Stimulated activated CD8-positive, alpha-beta memory T cell treated with anti-CD3 and anti-CD28 coated beads, Interleukin-4, amount 100 ng/mL, for 48 hours (primary cell): ENCODE results near the gene ZMYM2.
"Not testable (repeated sequence)": the region's sequence is repeated elsewhere in the genome, so short reads cannot be mapped to it uniquely, and the experiment has no call there.

ENCODE experiments used
- DNase-seq: peaks from one replicate; pipeline ENCODE4 v3.0.0-alpha.2; 2020

The ZMYM2 gene

GRCh38 chr13:19958155-19959111, at the start of gene ZMYM2:
ZMYM2 (plus strand) TSS chr13:19958727; CDS start chr13:19993073, 34,346 bp downstream.
- peak; percentile 98 for DNase-seq

GRCh38 chr13:19910336-19911072, 48.0 kb upstream of the ZMYM2 start:
- DNase-seq = no peak

DNA sequence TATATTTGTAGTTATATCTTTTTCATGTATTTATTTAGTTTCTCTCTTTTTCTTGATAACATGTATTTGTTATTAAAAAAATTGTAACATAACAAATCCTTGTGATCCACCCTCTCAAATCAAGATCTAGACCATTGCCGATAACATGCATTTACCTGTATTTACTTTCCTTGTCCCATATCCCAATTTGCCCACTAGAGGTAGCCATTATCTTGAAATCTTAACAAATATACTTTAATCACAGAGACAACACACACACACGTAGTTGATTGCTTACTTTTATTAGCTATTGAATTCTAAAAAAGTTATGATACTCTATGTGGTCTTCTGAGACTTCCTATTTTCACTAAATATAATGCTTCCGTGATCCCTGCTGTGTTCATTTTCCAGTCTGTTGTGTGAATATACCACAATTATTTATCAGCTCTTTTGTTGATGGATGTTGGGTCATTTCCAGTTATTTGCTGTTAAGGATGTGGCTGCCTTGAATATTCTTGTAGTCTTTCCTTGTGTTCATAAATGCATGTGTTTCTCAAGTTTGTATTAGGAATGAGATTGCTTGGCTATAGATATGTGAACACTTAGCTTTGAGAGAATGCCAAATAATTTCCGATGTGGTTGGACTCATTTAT, 31.3 kb upstream of the ZMYM2 start:
- DNase-seq = no peak

DNA sequence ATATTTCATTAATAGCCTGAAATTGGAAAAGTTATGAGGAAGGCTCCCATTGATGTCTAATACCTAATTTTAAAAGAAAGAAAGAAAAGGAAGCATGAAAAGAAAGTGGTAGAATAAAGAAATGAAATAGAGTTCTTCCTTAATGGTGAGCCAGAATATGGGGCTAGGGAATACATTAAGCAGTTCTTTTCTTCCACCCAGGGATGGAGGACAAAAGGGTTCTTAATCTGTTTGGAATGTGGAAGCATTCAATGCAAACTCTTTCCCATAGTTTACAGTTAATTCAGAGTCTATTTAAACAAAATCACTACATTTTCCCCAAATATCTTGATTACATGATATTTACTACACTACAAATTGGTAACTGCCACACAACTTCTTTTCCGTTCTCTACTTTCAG, 18.4 kb upstream of the ZMYM2 start:
- no peak for DNase-seq

DNA sequence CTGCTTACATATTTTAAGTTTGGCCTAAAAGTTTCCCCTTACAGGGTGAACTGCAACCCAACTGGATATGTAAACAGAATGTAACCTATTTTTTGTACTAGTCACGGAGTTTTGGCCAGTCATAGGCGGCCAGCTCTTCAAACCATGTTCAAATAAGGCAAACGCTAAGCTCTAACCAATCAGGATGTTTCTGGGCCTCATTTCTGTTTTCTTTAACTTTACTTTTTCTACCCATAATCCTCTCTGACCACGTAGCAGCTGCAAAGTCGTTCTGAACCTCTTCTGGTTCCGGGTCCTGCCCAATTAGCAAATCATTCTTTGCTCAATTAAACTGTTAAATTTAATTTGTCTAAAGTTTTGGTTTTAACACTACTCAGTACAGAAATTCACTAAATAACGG, 8.2 kb upstream of the ZMYM2 start:
- no peak for DNase-seq

DNA sequence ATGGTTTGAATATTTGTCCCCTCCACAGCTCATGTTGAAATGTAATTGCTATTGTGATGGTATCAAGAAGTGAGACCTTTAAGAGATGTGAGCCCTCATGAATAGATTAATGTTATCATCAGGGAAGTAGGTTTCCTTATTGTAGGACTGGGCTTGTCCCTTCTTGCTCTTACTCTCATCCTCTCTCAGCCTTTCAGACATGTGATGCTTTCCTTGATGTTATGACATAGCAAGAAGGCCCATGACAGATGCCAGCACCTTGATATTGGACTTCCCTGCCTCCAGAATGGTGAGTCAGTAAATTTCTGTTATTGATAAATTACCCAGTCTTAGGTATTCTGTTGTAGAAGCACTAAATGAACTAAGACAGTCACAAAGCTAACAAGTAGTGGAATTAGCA, 5.7 kb upstream of the ZMYM2 start:
- no peak for DNase-seq

- DNase-seq = no peak
Measured at GRCh38 chr13:19955873-19956559, 2.5 kb upstream of the ZMYM2 start.

GRCh38 chr13:19957320-19958154, 990 bp upstream of the ZMYM2 start:
- peak; percentile 89 for DNase-seq

GRCh38 chr13:19959141-19959830, 759 bp downstream of the ZMYM2 start:
- DNase-seq = peak; percentile 77

DNA sequence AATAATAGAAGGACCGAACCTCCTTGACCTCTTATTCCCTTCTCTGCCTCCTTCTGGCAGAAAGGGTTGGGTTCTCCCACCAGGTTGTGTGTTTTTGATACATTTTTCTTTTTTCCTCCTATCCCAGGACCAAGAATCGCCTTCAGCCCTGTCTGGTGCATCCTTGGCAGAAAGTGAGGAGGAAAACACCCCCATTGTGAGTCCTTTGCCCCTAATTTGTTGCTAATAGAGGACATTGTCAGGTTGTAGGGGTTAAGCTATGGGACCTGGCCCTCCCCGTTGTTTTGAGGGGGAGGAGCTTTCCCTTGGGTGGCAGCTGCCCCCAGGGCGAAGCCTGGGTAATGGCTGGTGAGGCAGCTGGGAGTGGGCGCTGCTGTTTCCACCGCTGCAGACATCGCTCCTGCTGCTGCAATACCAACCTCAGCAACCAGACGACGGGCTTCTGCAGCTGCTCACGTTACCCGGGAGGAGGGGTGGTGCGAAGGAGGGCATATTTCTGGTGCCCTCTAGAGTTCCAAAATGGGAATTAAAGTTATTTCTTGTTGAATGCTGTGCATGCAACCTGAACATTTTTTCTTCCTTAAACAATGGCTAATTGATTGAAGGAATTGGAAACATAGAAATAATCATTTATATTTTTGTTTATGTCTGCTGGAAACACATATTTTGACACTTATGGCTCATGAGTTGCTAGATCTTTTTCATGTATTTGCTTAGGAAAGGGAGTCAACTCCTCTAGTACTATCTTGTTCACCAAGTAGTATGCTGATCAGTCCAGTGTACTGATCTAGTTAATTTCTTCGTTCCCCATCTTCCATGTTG, 1.5 kb downstream of the ZMYM2 start:
- DNase-seq = peak; percentile 85

- no peak for DNase-seq
Measured at GRCh38 chr13:19960653-19960976, 2.1 kb downstream of the ZMYM2 start.

DNA sequence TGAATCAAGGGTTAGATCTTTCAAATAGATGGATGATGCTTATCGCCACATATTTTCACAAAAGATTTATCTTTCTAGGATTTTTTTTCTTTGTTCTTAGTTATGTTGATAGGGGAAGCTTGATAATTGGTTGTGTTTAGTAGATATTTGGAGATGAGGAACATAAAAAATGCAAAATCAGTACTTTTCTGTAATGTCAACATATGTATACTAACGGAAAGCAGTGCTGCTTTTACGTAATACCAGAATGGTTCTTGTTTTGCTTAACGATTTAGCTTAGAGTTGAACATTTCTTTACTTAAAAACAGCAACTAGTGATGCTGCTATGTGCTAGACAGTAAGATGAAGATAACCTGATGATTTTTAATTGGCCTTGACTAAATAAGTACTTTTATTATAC, 3.0 kb downstream of the ZMYM2 start:
- no peak for DNase-seq

- DNase-seq = no peak
Measured at GRCh38 chr13:19961924-19962323, 3.4 kb downstream of the ZMYM2 start.

GRCh38 chr13:19962894-19963293, 4.4 kb downstream of the ZMYM2 start:
- no peak for DNase-seq

DNA sequence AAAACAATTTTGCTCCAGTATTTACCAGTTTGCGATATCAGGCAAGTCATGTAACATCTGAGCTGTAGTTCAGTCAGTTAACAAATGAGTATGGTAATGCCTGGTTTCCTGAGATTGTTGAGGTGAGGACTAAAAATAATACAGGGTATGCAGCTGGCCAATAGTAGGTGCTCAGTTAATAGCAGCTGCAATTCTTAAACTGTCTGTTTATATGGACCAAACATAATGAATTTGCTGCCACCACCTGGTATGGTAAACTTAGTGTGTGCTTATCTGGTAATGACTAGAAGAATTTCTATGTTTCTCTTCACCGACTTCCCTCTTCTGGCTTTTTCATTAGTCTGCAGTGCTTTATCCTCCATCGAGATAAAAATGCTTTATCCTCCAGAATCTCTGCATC, 9.1 kb downstream of the ZMYM2 start:
- DNase-seq = no peak

DNA sequence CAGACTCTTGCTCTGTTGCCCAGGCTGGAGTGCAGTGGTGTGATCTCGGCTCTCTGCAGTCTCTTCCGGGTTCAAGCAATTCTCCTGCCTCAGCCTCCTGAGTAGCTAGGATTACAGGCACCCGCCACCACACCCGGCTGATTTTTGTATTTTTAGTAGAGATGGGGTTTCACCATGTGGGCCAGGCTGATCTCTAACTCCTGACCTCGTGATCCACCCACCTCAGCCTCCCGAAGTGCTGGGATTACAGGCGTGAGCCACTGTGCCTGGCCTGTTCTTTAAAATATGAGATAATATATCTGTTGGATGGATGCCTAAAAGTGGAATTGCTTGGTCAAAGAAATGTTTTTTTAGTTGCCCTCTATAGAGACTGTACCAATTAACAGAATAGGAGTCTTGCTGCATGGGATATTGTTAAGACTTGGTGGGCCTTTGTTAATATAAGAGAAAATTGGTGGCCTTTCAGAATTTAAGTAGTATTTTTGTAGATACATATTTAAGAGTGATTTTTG, 16.0 kb downstream of the ZMYM2 start:
- DNase-seq = not testable (repeated sequence)

DNA sequence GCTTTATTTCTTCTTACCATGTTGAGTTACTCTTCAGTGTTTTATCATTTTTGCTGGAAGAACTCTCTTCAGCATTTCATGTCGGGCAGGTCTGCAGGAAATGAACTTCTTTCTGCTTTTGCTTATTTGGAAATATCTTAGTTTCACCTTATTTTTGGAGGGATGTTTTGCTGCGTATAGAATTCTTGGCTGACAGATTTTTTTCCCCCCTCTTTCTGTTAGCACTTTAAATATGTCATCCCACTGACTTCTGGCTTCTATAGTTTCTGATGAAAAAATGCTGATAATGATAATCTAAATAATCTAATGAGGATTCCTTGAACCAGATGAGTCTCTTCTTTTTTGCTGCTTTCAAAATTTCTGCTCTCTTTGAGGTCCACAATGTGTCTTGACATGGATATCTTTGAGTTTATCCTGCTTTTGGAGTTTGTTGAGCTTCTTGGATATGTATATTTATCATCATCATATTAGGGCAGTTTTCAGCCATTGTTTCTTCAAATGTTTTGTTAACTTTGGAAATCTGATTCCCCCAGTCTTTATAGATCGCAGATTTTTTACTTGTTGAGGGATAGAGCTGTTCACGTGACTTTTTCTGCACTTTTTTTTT, 20.4 kb downstream of the ZMYM2 start:
- DNase-seq = no peak

DNA sequence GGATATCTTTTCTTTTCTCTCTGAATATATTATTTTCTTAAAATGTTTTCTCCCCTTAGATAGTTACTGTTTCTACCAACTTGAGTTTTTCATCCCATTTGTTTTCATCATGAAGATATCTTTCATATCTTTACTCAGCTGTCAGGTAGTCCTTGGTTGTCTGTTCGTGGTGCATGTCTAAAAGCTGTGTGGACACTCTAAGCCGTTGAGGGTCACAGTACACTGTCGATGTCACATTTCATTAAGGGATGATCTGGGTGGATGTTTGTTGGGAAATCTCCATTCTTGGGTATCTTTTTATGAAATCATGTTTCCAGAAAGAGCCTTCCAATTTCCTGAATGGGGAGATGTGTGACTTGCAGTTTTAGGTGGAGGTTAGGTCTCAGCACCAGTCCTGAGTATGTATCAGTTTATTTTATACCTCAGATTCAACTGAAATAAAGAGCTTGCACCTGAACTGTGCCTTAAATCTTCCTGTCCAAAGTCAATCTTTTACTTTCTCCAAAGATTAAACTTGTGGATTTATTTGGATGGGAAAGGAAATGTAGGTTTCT, 23.2 kb downstream of the ZMYM2 start:
- no peak for DNase-seq

DNA sequence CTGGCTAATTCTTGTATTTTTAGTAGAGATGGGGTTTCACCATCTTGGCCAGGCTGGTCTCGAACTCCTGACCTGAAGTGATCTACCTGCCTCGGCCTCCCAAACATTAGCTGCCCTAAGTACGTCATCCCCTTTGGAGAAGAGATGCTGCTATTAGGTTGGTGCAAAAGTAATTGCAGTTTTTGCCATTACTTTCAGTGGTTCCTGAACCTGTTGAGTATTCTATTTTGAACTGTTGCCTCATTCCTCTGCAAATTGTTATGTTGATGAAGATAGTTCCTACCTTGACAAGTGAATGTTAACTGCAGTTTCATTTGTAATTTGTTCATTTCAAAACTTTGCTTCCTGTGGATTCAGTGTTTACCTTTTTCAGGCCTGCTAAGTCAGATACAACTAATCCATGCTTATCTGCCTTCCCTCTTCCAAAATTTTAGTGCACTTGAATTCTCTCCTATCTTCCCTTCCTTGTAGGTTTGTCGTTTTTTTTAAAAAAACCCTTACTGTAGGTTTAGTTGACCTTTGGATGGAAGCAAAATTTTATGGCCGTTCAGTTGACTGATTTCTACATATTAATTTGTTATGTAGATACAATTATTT, 24.0 kb downstream of the ZMYM2 start:
- DNase-seq = no peak
